ENCODE data around the gene PLBD1. TPM values are rescaled to one million over a fixed set of nuclear protein-coding genes. Genes with fewer than 3 reads are reported as not detected.

PLBD1 gene
- total RNA-seq, 2 donors from 2014 or later, result 17.9 to 32.5 TPM

GRCh38 chr12:14521822-14522221 is 45.9 kb downstream of the PLBD1 start:
- no peaks in the 10 kb centered on the region for H3K27me3 ChIP-seq (ENCODE audit: control insufficient read depth, insufficient read depth, low read length, poor library complexity, severe bottlenecking)
- peaks cover 27% of the 10 kb centered on the region for H3K9me3 ChIP-seq (ENCODE audit: control insufficient read depth, low read length)
- DNase-seq, result no peak
- no peak overlapping the region for H3K4me3 ChIP-seq (ENCODE audit: low read length)
- H3K4me1 Mint-ChIP-seq, result no peaks in the 10 kb centered on the region
- H3K27ac ChIP-seq (ENCODE audit: low read depth, low read length), result no peak overlapping the region
- no peak overlapping the region for H3K27ac Mint-ChIP-seq
- H3K4me3 Mint-ChIP-seq, result no peak overlapping the region
- no peak for TF ChIP-seq CTCF (conservative IDR thresholded peaks at IDR 0.05)
- H3K4me1 ChIP-seq (ENCODE audit: control insufficient read depth, insufficient read depth, low read length), result no peaks in the 10 kb centered on the region
- peaks cover 36% of the 10 kb centered on the region for H3K9me3 Mint-ChIP-seq
- H3K27me3 Mint-ChIP-seq (ENCODE audit: insufficient read depth), result no peaks in the 10 kb centered on the region
- no peaks in the 10 kb centered on the region for H3K36me3 ChIP-seq (ENCODE audit: control insufficient read depth, insufficient read depth, low read length)
- H3K36me3 Mint-ChIP-seq (ENCODE audit: low read depth), result peaks cover 35% of the 10 kb centered on the region
- no peak overlapping the region for H3K9ac ChIP-seq (ENCODE audit: extremely low read depth, low read length, poor library complexity, severe bottlenecking)

GRCh38 chr12:14514946-14515345 is 52.7 kb downstream of the PLBD1 start:
- WGBS, 2 experiments (ENCODE audit: insufficient coverage in 1 of 2, insufficient read length in 1 of 2), result 91% methylated on average over 1 of the region's 1 CpG; no CpG with 5 or more reads in 1 of the 2 experiments
- Mint-ChIP-seq H3K27ac (no peak overlapping the region), H3K36me3 (ENCODE audit: low read depth) (peaks cover 16% of the 10 kb centered on the region), H3K27me3 (ENCODE audit: insufficient read depth) (no peaks in the 10 kb centered on the region), H3K4me3 (no peak overlapping the region), H3K4me1 (peaks cover 1% of the 10 kb centered on the region), H3K9me3 (no peaks in the 10 kb centered on the region)
- DNase-seq, result no peak
- Histone ChIP-seq H3K36me3 (ENCODE audit: control insufficient read depth, insufficient read depth, low read length) (no peaks in the 10 kb centered on the region), H3K4me1 (ENCODE audit: control insufficient read depth, insufficient read depth, low read length) (no peaks in the 10 kb centered on the region), H3K27me3 (ENCODE audit: control insufficient read depth, insufficient read depth, low read length, poor library complexity, severe bottlenecking) (no peaks in the 10 kb centered on the region), H3K4me3 (ENCODE audit: low read length) (no peak overlapping the region), H3K9me3 (ENCODE audit: control insufficient read depth, low read length) (no peaks in the 10 kb centered on the region), H3K9ac (ENCODE audit: extremely low read depth, low read length, poor library complexity, severe bottlenecking) (no peak overlapping the region), H3K27ac (ENCODE audit: low read depth, low read length) (no peak overlapping the region)
- TF ChIP-seq CTCF (conservative IDR thresholded peaks at IDR 0.05), result no peak

- peaks cover 1% of the 10 kb centered on the region for H3K4me1 Mint-ChIP-seq
- no peak overlapping the region for H3K9ac ChIP-seq (ENCODE audit: extremely low read depth, low read length, poor library complexity, severe bottlenecking)
- H3K27ac Mint-ChIP-seq, result no peak overlapping the region
- peak; percentile 66 for DNase-seq
- H3K27me3 Mint-ChIP-seq (ENCODE audit: insufficient read depth), result no peaks in the 10 kb centered on the region
- H3K4me1 ChIP-seq (ENCODE audit: control insufficient read depth, insufficient read depth, low read length), result no peaks in the 10 kb centered on the region
- no peaks in the 10 kb centered on the region for H3K27me3 ChIP-seq (ENCODE audit: control insufficient read depth, insufficient read depth, low read length, poor library complexity, severe bottlenecking)
- H3K4me3 Mint-ChIP-seq, result no peak overlapping the region
- TF ChIP-seq CTCF (conservative IDR thresholded peaks at IDR 0.05), result peak; percentile 77
- no peak overlapping the region for H3K27ac ChIP-seq (ENCODE audit: low read depth, low read length)
- H3K36me3 Mint-ChIP-seq (ENCODE audit: low read depth), result peaks cover 18% of the 10 kb centered on the region
- no peaks in the 10 kb centered on the region for H3K9me3 Mint-ChIP-seq
- H3K36me3 ChIP-seq (ENCODE audit: control insufficient read depth, insufficient read depth, low read length), result no peaks in the 10 kb centered on the region
- H3K9me3 ChIP-seq (ENCODE audit: control insufficient read depth, low read length), result no peaks in the 10 kb centered on the region
- H3K4me3 ChIP-seq (ENCODE audit: low read length), result no peak overlapping the region
- WGBS, 2 experiments (ENCODE audit: insufficient coverage in 1 of 2, insufficient read length in 1 of 2), result 83 to 88% methylated on average over 3 to 4 of the region's 4 CpGs
Observed at GRCh38 chr12:14514154-14514842, 53.4 kb downstream of the PLBD1 start.
